HCT116 (cell line): Measurements from ENCODE around the gene BDNF.

Source experiments
- EGR1 ChIP-seq: IDR thresholded peaks from 2 replicates; pipeline ENCODE4 v1.6.1; 2012; ENCODE audit warnings: low read depth
- ELF1 ChIP-seq: IDR thresholded peaks from 2 replicates; pipeline ENCODE4 v1.6.1; 2012; ENCODE audit warnings: low read depth, borderline replicate concordance
- RAD21 ChIP-seq: IDR thresholded peaks from 2 replicates; pipeline ENCODE4 v1.6.1; 2012; ENCODE audit warnings: low read depth, mild to moderate bottlenecking
- SP1 ChIP-seq: IDR thresholded peaks from 2 replicates; pipeline ENCODE4 v1.6.1; 2012; ENCODE audit warnings: low read depth
- ZFX ChIP-seq: fragments of 450-650 bp; IDR thresholded peaks from 2 replicates; pipeline ENCODE4 v1.6.1; 2017
- TF ChIP-seq, protein P1 (sequence below): IDR thresholded peaks from 2 replicates; pipeline ENCODE4 v1.6.1; 2012
- TF ChIP-seq, protein P2 (sequence below), 3 experiments: fragments of 200-600 bp in 1 of 3; sonication (generic) in 1 of 3; IDR thresholded peaks in 2 of 3; conservative IDR thresholded peaks in 1 of 3; 2 replicates each; pipeline ENCODE4 v1.5.1; 2012 to 2017; ENCODE audit warnings: low read depth in 2 of 3, low read length in 2 of 3, antibody characterized with exemption in 1 of 3, borderline replicate concordance in 1 of 3, control low read depth in 1 of 3, mild to moderate bottlenecking in 1 of 3, mixed read lengths in 1 of 3, mixed run types in 1 of 3, moderate library complexity in 1 of 3; ENCODE audit not compliant: insufficient read depth in 1 of 3

DNA sequence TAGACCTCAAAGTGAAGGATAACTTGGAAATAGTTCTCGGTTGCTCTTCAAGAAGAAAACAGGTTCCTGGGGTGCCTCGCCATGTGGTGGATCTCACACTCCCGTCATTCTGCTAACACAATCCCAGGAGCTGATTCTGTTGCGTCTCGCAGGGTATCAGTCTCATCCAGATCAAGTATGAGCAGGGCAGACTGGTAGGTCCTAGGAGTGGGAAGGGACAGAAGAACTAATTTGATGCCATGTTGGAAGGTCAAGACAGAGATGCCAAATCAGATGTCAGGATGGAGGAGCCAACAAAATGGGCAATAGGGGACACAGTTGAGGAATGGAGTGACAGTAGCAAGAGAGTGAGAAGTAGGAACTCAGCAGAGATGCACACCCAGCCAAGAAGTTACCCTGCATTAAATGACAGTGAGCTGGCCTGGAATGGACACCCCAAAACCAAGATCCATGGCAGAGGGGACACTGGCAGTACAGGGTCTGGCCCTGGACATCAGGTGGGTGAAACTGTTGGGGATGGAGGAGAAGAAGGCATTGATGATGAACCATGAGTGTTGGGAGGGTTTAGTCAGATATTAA is 76.2 kb downstream of the BDNF start:
- no peak for TF ChIP-seq EGR1
- no peak for TF ChIP-seq RAD21
- no peak for TF ChIP-seq SP1
- TF ChIP-seq, protein P1, sequence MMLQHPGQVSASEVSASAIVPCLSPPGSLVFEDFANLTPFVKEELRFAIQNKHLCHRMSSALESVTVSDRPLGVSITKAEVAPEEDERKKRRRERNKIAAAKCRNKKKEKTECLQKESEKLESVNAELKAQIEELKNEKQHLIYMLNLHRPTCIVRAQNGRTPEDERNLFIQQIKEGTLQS: no peak
- no peak for TF ChIP-seq ELF1
- TF ChIP-seq ZFX: no peak
- TF ChIP-seq, protein P2, sequence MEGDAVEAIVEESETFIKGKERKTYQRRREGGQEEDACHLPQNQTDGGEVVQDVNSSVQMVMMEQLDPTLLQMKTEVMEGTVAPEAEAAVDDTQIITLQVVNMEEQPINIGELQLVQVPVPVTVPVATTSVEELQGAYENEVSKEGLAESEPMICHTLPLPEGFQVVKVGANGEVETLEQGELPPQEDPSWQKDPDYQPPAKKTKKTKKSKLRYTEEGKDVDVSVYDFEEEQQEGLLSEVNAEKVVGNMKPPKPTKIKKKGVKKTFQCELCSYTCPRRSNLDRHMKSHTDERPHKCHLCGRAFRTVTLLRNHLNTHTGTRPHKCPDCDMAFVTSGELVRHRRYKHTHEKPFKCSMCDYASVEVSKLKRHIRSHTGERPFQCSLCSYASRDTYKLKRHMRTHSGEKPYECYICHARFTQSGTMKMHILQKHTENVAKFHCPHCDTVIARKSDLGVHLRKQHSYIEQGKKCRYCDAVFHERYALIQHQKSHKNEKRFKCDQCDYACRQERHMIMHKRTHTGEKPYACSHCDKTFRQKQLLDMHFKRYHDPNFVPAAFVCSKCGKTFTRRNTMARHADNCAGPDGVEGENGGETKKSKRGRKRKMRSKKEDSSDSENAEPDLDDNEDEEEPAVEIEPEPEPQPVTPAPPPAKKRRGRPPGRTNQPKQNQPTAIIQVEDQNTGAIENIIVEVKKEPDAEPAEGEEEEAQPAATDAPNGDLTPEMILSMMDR (IDR thresholded peaks at IDR 0.05 in 2 of 3, conservative IDR thresholded peaks at IDR 0.05 in 1 of 3; ENCODE audit: borderline replicate concordance in 1 of 3, insufficient read depth in 1 of 3, low read depth in 2 of 3, low read length in 2 of 3): no peak
